Stimulated activated CD4-positive, alpha-beta T cell treated with anti-CD3 and anti-CD28 coated beads, Interleukin-2, amount 100 ng/mL, for 24 hours (primary cell): ENCODE measurements around the gene IL32.
A peak's percentile ranks its signal among the peaks of the same experiment; 100 is the strongest.
"Not testable (repeated sequence)": the region's sequence is repeated elsewhere in the genome, so short reads cannot be mapped to it uniquely, and the experiment has no call there.

ENCODE experiments used
- DNase-seq, 2 donors: peaks; one replicate each; pipeline ENCODE4 v3.0.0-alpha.2; 2020

Gene IL32

DNA sequence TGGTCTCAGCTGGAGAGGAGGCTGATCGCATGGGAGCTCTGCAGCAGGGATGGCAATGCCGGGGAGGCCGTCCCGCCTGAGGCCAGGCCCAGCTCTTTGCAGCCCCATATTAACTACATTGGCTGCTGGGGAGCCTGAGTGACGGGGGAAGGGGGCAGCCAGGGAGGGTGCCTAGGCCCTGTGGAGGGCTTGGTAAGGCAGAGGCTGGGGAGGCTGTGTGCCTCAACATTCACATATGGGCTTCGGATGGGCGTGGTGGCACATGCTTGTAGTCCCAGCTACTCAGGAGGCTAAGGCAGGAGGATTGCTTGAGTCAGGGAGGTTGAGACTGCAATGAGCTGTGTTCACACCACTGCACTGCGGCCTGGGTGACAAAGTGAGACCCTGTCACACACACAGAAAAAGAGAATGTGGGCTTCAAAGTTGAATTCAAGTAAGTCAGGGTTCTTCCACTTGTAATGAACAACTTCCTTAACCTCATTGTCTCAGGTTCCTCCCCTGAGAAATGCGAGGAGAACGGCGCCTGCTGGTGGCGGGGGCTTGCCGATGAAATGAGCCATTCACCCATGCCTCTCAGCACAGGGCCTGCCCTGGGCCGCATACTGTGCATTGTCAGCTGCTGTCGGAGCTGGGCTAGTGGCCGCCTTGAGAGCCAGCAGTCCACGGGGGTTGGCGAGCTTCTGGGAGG is 7.3 kb downstream of the IL32 start:
- DNase-seq, result not testable (repeated sequence)

DNA sequence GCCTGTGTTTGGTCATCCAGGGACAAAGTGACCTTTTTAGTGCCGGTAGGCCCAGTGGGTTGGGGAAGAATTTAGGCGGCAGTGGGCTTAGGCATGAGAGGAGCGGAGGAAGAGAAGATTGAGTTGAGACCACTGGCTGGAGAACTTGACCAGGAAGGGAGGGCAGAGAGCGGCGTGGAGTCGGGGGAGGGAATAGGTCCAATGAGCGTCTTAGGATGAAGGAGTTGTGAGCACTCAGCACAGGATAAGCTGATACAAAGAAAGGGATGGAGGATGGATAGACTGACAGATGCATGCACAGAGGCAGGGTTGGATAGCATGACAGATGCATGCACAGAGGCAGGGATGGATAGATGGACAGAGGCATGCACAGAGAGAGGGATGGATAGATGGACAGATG is 8.0 kb downstream of the IL32 start:
- no peak for DNase-seq

DNA sequence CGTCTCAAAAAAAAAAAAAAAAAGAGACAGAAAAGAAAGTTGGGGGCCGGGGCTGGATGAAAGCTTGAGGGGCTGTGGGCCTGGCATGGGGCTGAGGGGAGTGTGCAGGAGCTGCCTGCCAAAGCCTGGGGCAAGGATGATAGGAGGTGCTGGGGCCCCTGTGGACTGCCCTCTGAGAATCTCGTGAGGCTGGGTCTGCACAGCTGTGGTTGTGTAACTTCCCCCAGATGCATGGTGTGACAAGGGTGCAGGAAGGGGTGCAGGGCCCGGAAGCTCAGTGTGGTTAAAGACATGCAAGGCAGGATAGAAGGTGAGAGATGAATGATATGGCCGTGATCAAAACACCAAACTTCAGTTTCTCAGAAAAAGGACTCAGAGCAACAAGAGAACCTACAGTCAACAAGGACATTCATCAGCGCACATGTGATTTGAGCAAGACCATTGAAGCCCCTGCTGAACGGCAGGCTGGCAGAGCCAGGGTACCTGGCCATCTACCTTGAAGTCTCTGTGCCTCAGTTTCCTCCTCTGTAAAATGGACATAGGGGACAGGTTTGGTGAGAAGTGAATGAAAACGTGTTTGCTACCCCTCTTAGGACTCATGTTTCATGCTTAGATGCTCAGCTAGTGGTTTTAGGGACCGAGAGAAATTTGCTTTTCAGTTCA is 9.6 kb downstream of the IL32 start:
- peak; percentile 73 to 75 for DNase-seq

DNA sequence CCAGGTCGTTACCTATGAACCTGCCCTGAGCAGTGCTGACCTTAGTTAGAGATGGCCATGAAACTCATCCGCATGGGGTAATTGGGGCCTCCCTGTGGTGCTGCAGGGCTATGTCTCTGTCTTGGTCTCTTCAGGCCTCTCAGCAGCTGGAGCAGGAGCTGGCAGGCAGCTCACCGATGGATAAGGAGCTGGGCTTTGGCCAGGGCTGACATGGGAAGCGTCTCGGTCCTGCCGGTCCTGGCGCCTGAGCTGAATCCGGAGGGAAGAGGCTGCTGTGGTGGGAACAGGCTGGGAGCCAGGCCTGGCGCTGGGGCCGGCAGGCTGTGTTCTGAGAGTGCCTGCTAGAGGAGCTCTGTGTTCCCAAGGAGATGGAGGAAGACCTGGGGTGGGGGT is 10.1 kb downstream of the IL32 start:
- no peak for DNase-seq

DNA sequence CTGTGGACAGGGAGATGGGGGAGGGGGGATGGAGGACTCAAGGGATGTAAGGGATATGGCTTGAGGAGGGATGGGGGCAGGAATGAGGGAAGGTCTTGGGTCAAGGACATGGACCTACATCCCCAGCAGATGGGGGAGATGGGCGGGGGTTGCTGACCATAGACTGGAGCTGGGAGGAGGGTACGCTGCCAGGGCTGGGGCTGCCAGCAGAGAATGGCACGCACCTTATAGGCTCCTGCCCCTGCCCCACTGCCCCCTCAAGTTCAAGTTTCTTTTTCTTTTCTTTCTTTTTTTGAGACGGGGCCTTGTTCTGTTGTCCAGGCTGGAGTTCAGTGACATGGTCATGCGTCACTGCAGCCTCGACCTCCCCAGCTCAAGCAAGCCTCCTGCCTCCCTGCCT is 10.5 kb downstream of the IL32 start:
- DNase-seq, result not testable (repeated sequence)

DNA sequence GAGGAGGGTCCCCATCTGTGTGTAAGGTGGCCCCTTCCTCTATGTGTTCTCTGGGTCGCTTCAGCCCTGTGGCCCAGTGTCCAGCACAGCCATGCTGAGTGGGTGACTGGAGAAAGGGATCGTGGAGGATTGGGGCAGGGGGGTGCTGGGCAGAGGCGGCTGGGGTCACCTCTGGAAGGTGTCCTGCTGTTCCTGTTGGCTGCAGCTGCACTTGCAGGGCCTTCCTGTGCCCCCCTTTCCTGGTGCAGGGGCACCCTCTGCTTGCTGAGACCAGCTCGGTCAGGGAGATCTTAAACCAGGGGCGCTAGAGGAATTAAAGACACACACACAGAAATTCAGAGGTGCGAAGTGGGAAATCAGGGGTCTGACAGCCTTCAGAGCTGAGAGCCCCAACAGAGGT is 11.1 kb downstream of the IL32 start:
- no peak for DNase-seq

DNA sequence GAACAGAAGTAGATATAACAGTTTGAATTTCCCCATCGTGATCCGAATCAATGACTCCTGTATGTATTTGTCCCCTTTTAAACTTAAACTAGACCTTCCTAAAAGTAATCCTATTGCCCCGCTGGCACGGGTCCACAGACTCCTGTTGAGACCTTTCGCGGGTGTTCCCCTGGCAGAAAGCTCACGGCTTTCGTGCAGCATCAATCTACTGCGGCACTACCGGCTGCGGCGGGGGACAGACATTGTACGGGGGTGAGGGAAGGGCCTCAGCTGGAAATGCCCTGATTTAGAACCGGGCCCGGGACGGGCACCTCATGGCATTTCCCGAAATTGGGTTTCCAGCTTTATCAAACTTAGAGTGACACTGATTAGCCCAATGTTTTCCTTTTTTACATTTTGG is 14.6 kb downstream of the IL32 start:
- no peak for DNase-seq

DNA sequence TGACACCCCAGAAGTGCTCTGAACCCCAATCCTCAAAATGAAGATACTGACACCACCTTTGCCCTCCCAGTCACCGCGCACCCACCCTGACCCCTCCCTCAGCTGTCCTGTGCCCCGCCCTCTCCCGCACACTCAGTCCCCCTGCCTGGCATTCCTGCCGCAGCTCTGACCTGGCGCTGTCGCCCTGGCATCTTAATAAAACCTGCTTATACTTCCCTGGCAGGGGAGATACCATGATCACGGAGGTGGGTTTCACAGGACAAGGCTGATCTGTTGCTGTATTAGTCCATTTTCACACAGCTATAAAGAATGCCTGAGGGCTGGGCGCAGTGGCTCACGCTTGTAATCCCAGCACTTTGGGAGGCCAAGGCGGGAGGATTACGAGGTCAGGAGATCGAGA is 16.5 kb downstream of the IL32 start:
- DNase-seq, result not testable (repeated sequence)

DNA sequence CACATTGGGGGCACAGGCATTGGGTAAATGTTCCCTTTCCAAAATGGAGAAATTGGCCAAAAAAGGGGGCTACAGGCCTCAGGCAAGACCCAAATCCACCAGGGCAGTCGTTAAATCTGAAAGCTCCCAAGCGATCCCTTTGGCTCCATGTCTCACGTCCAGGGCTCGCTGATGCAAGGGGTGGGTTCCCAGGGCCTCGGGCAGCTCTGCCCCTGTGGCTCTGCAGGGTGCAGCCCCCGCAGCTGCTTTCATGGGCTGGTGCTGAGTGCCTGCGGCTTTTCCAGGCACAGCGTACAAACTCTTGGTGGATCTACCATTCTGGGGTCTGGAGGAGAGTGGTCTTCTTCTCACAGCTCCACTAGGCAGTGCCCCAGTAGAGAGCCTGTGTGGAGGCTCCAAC is 18.0 kb downstream of the IL32 start:
- not testable (repeated sequence) for DNase-seq

DNA sequence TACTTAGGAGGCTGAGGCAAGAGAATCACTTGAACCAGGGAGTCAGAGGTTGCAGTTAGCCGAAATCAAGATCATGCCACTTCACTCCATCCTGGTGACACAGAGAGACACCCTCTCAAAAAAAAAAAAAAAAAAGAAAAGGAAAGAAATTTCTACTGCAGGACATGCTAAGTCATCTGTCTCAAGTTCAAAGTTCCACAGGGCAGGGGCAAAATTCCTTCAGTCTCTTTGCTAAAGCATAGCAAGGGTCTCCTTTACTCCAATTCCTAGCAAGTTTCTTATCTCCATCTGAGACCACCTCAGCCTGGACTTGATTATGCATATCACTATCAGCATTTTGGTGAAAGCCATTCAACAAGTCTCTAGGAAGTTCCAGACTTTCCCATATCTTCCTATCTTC is 19.1 kb downstream of the IL32 start:
- DNase-seq, result no peak

DNA sequence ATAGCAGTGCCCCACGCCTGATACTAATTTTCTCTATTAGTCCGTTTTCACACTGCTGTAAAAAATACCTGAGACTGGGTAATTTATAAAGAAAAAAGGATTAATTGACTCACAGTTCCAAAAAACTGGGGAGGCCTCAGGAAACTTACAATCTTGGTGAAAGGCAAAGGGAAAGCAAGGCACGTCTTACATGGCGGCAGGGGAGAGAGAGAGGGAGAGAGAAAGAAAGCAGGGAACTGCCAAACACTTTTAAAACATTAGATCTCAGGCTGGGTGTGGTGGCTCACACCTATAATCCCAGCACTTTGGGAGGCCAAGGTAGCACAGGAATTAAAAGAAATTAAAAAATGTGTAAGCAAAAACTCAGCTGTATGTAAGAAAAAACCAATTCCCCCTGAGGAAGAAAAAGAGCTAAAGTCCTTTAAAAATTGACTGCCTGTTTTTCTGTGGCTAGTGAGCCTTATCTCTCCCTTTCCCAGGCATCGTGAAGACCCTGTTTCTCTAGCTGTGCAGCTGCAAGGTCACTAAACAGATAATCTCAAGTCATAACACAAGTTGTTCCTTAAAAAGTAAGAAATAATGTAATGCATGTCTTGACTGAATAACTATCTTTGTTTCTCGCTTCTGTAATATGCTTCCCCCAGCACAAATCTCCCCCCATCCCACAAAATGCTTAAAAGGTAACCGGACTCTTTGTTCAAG is 19.7 kb downstream of the IL32 start:
- DNase-seq, result no peak

DNA sequence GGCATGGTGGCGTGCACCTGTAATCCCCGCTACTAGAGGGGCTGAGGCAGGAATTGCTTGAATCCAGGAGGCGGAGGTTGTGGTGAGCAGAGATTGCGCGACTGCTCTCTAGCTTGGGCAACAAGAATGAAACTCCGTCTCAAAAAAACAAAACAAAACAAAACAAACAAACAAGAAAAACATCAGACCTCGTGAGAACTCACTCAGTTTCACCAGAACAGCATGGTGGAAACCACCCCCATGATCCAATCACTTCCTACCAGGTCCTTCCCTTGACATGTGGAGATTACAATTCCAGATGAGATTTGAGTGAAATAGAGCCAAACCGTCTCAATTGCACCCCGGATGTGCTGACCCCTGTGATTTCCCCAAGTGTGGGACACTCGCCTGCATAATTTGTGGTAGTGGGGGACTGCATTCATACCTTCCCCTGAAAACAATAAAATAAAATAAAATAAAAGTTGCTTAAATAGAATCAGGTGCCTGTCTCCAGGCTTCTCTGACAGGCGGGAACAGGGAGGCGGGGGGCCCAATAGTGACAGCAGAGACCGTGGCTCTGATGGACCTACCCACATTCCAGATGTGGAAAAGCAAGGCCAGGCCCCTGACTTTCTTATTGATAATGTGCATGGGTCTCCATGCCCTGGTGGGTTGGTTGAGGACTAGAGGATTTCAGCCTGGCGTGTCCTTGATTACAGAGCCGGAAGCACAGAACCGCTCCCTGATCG is 20.6 kb downstream of the IL32 start:
- no peak for DNase-seq

DNA sequence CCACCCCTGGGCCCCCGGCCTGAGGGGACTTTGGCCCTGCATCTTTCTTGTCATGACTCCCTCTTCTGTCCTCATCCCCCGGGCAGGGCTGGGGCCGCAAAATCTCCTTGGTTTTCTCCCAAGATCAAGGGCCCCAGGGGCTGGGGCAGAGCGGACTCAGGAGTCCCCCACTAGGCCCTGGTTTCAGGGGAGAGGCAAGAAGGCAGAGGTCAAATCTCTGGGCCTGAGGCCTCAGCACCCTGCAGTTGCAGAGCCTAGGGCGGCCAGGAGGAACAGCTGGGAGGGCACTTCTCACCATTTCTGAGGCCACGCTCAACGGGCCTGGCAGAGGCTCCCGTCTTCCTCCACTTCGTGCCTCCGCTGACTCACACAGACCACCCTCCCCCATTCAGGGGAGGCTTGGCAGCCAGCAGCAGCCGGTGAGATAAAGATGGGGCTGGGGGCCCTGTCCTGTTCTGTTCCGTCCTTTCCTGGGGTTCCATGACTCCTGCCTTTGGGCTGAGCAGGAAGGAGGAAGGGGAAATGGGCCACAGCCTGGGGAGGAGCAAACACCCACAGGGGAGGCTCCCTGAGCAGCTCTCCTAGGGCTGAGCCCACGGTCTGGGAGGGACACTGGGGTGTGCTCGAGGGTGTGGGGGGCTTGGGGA is 21.3 kb downstream of the IL32 start:
- no peak for DNase-seq

DNA sequence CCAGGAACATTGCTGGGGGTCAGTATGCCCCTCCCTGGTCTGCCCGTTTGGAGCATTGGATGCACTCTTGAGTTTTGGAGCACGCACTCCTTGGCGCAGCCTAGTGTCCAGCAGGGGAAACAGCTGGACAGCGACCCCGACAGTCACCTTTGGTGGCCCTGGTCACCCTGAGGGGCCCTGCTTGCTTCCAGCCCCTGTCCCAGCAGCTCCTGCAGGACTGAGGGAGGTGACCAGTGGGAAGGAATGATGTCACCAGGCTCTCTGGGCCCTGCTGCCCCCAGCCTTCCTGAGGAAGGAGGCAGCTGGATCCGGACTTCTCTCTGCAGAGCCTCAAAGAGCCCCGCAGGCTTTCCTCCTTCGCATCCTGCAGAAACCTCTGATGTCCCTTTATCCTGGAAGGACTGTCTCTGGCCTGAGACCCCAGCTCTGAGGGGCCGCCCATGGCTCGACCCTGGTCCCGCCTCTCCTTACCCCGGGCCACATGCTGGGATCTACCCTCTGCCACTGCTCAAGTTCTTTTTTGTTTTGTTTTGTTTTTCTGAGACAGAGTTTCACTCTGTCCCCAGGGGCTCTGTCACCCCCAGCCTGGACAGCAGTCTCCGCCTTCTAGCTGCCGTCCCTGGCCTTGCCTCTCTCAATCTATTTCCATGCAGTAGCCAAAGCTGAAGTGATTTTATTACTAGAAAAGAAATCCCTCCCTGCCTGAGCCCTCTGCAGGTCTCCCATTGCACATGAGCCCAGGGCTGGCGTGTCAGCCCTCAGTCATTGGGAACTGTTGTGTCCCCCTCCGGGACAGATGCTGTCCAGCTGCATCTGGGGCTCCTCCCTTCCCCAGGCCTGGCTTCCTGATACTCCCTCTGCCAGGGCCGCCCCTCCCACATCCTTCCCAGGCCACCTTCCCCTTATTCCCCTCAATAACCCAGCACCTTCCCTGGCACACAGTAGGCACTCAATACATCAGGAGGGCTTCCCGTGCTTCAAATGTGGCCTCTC is 22.1 kb downstream of the IL32 start:
- DNase-seq, result no peak

DNA sequence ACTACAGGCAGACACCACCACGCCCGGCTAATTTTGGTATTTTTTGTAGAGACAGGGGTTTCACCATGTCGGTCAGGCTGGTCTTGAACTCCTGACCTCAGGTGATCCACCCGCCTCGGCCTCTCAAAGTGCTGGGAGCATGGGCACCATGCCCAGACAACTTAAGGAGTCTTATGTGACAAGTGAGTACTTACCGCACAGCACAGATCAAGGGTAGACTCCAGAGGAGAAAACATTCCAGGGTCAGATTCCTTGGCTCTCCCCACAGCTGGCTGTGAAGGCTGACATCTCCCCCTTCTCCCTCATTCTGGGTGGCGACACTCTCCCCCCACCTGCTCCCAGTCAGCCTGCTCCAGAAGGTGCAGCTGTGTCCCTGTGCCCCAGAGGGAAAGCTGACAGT is 23.0 kb downstream of the IL32 start:
- no peak for DNase-seq

DNA sequence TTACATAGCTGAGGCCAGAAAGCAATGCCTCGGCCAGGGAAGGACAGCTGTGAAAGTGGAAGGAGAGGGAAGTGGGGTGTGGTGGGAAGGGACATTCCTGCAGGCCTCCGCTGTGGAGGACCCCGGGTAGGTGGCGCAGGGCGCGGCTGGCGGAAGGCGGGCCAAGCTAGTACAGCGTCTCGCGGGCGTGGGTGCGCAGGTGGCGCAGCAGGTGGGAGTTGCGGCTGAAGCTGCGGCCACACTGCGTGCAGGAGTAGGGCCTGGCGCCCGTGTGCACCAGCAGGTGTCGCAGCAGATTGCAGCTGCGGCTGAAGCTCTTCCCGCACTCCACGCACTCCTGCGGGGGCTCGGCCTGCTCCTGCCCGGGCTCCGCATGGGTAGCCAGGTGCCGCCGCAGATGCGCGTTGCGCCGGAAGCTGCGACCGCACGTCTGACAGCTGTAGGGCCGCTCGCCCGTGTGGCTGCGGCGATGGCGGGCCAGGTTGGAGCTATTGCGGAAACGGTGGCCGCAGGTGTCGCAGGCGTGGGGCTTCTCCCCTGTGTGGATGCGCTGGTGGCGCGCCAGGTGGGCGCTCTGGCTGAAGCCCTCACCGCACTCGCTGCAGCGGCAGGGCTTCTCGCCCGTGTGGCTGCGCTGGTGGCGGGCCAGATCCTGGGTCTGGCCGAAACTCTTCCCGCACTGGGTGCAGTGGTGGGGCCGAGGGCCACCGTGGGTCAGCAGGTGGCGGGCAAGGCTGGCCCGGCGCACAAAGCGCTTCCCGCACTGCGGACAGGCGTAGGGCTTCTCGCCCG is 23.7 kb downstream of the IL32 start:
- no peak for DNase-seq

DNA sequence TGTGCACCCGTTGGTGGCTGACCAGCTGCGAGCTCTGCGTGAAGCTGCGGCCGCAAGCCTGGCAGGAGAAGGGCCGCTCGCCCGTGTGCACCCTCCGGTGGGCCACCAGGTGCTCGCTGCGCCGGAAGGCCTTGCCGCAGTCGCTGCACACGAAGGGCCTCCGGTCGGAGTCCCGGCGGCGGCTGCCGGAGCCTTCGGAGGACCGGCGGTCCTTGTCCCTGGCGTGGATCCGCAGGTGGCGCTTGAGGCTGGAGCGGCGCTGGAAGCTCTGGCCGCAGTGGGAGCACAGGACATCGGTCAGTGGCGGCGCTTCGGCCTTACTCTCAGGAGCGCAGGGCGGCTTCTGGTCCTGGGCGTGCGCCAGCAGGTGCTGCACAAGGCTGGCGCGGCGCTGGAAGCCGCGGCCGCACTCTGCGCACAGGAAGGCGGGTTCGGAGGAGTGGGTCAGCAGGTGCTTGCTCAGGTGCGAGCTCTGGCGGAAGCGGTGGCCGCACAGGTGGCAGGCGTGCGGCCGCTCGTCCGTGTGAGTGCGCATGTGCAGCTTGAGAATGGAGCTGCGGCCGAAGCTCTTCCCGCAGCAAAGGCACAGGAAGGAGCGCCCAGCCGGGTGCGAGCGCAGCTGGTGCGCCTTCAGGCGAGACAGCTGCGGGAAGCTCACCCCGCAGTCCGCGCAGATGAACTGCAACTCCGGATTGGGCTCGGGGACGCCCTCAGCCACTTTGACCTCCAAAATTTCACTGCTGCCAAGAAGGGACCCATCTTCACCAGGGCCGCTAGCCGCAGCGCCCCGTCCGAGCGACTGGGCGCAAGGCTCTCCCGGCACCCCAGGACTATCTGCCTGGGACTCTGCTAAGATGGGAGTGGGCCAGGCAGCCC is 24.5 kb downstream of the IL32 start:
- DNase-seq, result no peak

DNA sequence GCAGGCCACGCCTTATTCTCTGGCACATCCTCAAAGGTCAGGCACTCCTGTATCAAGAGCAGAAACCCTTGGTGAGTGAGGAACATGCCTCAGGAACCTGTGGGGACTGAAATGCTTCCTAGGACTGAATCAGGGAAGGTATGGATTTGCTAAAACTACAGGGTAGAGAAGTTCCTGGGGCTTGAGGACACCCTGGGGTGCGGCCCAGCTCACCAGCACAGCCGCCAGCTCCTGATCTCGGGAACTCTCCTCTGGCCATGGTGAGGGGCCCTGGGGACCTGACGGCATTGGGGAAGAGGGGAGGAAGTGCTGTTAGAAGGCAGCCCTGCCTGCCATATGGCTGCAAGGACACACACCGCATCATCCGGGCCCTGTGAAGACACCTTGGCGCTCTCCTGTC is 26.1 kb downstream of the IL32 start:
- DNase-seq, result no peak

DNA sequence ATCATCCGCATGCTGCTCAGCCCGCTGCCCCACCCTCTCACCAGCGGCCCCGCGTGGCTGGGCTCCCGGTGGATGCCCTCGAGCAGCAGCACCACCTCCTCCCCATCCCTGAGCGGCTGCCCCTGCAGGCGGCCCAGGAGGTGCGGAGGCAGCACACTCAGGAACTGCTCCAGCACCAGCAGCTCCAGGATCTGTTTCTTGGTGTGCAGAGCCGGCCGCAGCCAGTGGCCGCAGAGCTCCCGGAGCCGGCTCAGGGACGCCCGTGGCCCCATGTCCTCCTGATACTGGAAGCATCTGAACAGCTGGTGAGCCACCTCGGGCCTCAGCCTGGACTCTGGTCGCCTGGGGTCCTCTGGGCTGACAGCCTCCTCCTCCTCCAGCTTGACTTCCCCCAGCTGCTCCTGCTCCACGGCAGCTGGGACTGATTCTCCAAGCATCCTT is 27.1 kb downstream of the IL32 start:
- no peak for DNase-seq
